Endothelial cell (in vitro differentiated cells): Measurements from ENCODE around the gene CHID1. TPM values are rescaled to one million over a fixed set of nuclear protein-coding genes. Genes with fewer than 3 reads are reported as not detected.

Experiments
- DNase-seq: peaks from one replicate; pipeline ENCODE4 v3.0.0; 2021; ENCODE audit warnings: low spot score
- H3K27ac Mint-ChIP-seq: one replicate; pipeline ENCODE4 v1.8.0; 2021; ENCODE audit warnings: mixed read lengths, inconsistent platforms; ENCODE audit not compliant: unreplicated experiment
- H3K27me3 Mint-ChIP-seq: one replicate; pipeline ENCODE4 v1.8.0; 2021; ENCODE audit warnings: mild to moderate bottlenecking, moderate library complexity, mixed read lengths, inconsistent platforms; ENCODE audit not compliant: unreplicated experiment
- H3K36me3 Mint-ChIP-seq: one replicate; pipeline ENCODE4 v1.8.0; 2021; ENCODE audit warnings: mild to moderate bottlenecking, low read depth, mixed read lengths, inconsistent platforms; ENCODE audit not compliant: unreplicated experiment
- H3K4me1 Mint-ChIP-seq: one replicate; pipeline ENCODE4 v1.8.0; 2021; ENCODE audit warnings: mild to moderate bottlenecking, mixed read lengths, inconsistent platforms; ENCODE audit not compliant: unreplicated experiment
- H3K4me3 Mint-ChIP-seq: one replicate; pipeline ENCODE4 v1.8.0; 2021; ENCODE audit warnings: mild to moderate bottlenecking, mixed read lengths, inconsistent platforms; ENCODE audit not compliant: unreplicated experiment
- H3K9me3 Mint-ChIP-seq: one replicate; pipeline ENCODE4 v1.8.0; 2021; ENCODE audit warnings: mixed read lengths, inconsistent platforms; ENCODE audit not compliant: unreplicated experiment
- total RNA-seq: library from RNA; stranded (reverse); fragmentation: NEBNext Ultra II Directional; extraction: Animal tissue kit (Norgen Biotek cat#: 25700); gene quantifications from one replicate; pipeline ENCODE4 v1.2.1, GENCODE V29; 2021; ENCODE audit not compliant: unreplicated experiment
- TF ChIP-seq, protein P1 (sequence below): fragments of 200-600 bp; sonication (generic); IDR thresholded peaks from one replicate; pipeline ENCODE4 v1.5.0; 2021; ENCODE audit warnings: antibody characterized with exemption; ENCODE audit not compliant: unreplicated experiment

The CHID1 gene
- total RNA-seq, 1 donor from 2014 or later = 69.3 TPM

GRCh38 chr11:933142-933851, 22.7 kb upstream of the CHID1 start:
- DNase-seq = no peak
- TF ChIP-seq, protein P1, sequence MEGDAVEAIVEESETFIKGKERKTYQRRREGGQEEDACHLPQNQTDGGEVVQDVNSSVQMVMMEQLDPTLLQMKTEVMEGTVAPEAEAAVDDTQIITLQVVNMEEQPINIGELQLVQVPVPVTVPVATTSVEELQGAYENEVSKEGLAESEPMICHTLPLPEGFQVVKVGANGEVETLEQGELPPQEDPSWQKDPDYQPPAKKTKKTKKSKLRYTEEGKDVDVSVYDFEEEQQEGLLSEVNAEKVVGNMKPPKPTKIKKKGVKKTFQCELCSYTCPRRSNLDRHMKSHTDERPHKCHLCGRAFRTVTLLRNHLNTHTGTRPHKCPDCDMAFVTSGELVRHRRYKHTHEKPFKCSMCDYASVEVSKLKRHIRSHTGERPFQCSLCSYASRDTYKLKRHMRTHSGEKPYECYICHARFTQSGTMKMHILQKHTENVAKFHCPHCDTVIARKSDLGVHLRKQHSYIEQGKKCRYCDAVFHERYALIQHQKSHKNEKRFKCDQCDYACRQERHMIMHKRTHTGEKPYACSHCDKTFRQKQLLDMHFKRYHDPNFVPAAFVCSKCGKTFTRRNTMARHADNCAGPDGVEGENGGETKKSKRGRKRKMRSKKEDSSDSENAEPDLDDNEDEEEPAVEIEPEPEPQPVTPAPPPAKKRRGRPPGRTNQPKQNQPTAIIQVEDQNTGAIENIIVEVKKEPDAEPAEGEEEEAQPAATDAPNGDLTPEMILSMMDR = no peak
- no peaks in the 10 kb centered on the region for H3K9me3 Mint-ChIP-seq
- H3K4me1 Mint-ChIP-seq = peaks cover 68% of the 10 kb centered on the region
- peak overlapping the region; percentile 68 for H3K4me3 Mint-ChIP-seq
- H3K27me3 Mint-ChIP-seq = peaks cover 2% of the 10 kb centered on the region
- H3K27ac Mint-ChIP-seq = peak overlapping the region; percentile 93
- H3K36me3 Mint-ChIP-seq = peaks cover 17% of the 10 kb centered on the region

DNA sequence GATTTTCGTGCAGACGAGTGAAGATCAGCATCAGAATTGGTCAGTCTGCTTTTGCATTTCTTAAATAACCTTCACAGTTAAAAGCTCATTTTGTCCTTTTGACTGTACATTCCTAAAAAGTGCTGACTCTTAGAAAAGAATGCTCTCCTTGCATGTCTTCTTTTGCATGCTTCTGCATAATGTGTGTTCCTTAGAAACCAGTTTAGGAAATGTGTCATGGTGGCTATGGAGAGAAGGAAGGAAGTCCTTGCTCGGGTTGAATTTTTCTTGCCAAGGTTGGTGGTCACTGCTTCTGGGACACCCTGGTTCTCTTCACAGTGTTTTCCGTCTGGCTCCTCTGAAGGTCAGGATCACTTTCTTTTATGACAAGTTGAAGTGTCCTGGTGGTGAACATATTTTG, 21.8 kb upstream of the CHID1 start:
- Mint-ChIP-seq H3K9me3 (no peaks in the 10 kb centered on the region), H3K36me3 (peaks cover 12% of the 10 kb centered on the region), H3K27ac (peak overlapping the region; percentile 93), H3K4me1 (peaks cover 67% of the 10 kb centered on the region), H3K4me3 (peak overlapping the region; percentile 68), H3K27me3 (peaks cover 2% of the 10 kb centered on the region)
- DNase-seq = no peak
- TF ChIP-seq, protein P1 = no peak

DNA sequence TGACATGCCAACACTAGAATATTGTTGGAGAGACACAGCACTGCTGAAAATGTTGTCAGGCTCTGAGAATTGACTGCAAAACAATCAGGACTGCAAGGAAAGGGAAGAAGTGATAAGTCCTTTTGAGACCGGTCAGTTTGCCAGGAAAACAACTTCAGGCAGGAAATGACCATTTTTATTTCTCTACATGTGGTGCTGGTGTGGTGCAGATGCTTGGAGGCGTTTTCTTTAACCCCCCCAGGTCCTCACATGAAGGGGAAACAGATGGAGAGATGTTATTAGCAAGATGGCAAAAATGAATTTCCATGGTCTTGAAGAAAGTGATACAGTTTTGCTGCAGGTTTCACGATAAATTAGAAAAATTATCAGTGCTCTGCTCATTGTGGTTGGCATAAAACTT, 20.8 kb upstream of the CHID1 start:
- TF ChIP-seq, protein P1 = no peak
- DNase-seq = no peak
- Mint-ChIP-seq H3K36me3 (peaks cover 19% of the 10 kb centered on the region), H3K27me3 (peaks cover 7% of the 10 kb centered on the region), H3K27ac (peak overlapping the region; percentile 93), H3K4me3 (peak overlapping the region; percentile 80), H3K4me1 (peaks cover 69% of the 10 kb centered on the region), H3K9me3 (no peaks in the 10 kb centered on the region)

- Mint-ChIP-seq H3K4me3 (no peak overlapping the region), H3K9me3 (no peaks in the 10 kb centered on the region), H3K27ac (no peak overlapping the region), H3K27me3 (peaks cover 7% of the 10 kb centered on the region), H3K36me3 (peaks cover 20% of the 10 kb centered on the region), H3K4me1 (peaks cover 68% of the 10 kb centered on the region)
- DNase-seq = no peak
- TF ChIP-seq, protein P1 = no peak
Measured at GRCh38 chr11:929405-929804, 18.8 kb upstream of the CHID1 start.

DNA sequence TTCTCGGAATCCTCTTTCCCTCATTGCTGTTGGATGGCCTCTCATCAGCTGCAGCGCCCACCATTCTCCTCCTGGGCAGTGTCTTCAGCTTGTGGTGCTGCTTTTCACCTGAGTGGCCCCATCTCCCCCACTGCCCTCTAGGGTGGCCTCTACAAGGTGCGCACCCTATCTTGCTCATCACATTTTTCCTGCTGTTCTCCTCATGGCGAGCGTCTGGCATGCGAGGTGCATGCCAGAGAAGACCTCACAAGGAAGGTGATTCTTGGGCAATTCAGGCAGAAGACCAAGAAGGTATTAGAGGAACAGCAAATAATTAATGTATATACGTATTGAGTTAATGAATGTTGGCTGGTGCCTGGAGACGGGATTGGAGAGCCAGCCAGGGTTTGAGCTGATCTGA, 18.2 kb upstream of the CHID1 start:
- peak overlapping the region; percentile 25 for H3K27ac Mint-ChIP-seq
- H3K4me1 Mint-ChIP-seq = peaks cover 62% of the 10 kb centered on the region
- peak overlapping the region; percentile 76 for H3K4me3 Mint-ChIP-seq
- DNase-seq = no peak
- TF ChIP-seq, protein P1 = no peak
- no peaks in the 10 kb centered on the region for H3K9me3 Mint-ChIP-seq
- H3K27me3 Mint-ChIP-seq = peaks cover 7% of the 10 kb centered on the region
- peaks cover 20% of the 10 kb centered on the region for H3K36me3 Mint-ChIP-seq
